GM20000 (cell line): Measurements from ENCODE around the gene TNF.

Experiments
- DNase-seq: peaks from one replicate; pipeline ENCODE4 v3.0.0; 2012; ENCODE audit warnings: low spot score
- CTCF ChIP-seq: IDR thresholded peaks from 2 replicates; pipeline ENCODE4 v1.5.1; 2012; ENCODE audit warnings: mild to moderate bottlenecking, control low read depth; ENCODE audit errors: extremely low read depth, missing control alignments

TNF gene

GRCh38 chr6:31531162-31531561, 44.2 kb upstream of the TNF start:
- TF ChIP-seq CTCF = no peak
- no peak for DNase-seq

GRCh38 chr6:31531771-31532643, 43.4 kb upstream of the TNF start:
- no peak for TF ChIP-seq CTCF
- no peak for DNase-seq

GRCh38 chr6:31532644-31533454, 42.5 kb upstream of the TNF start:
- TF ChIP-seq CTCF = no peak
- no peak for DNase-seq

- no peak for DNase-seq
- no peak for TF ChIP-seq CTCF
These were observed 41.9 kb upstream of the TNF start for GRCh38 chr6:31533455-31533841.

- DNase-seq = no peak
- no peak for TF ChIP-seq CTCF
These were observed 41.4 kb upstream of the TNF start for GRCh38 chr6:31534011-31534410.

GRCh38 chr6:31534521-31535040, 40.8 kb upstream of the TNF start:
- no peak for DNase-seq
- no peak for TF ChIP-seq CTCF
